Fibroblast of skin of left biceps (primary cell): ENCODE data around the gene WDR70.
"Not testable (repeated sequence)": the region's sequence is repeated elsewhere in the genome, so short reads cannot be mapped to it uniquely, and the experiment has no call there.

ENCODE experiments used
- DNase-seq, 2 experiments: peaks; one replicate each; pipeline ENCODE4 v3.0.0-alpha.2; 2013; ENCODE audit warnings: low read depth in 2 of 2

Gene WDR70

DNA sequence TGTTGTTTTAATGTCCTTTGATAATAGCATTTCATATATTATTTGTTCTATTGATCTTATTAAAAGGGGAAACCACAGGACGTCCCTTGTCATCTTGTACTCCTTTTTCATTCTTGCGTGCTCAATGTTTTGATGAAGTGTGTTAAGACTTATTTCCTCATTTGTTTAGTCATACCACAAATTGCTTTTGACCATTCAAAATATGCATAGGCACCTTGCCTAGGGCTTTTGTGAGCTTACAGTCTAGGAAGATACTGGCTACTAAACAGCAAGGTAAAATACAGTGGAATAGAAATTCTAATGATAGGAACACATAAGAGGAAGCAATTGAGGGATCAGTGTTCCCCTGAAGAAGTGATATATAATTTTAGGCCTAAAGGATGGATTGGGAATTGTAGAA is 190.3 kb downstream of the WDR70 start:
- no peak for DNase-seq

DNA sequence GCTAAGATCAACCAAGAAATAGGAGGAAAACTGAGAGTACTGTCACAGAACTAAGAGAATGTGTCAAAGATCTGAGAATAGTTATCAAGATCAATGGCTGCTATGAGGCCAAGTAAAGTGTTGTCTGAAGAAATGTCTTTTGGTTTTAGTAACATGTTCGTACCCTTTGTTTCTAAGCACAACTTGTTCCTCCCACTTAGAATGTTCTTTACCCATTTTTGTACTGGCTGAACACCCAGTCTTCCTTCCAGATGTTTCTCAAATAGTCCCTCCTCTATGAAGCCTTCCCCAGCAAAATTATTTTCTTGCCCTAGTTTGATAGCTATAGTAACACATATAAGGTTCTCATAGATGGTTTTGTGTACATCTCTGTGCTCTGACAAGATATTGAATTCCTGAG is 191.5 kb downstream of the WDR70 start:
- no peak for DNase-seq

DNA sequence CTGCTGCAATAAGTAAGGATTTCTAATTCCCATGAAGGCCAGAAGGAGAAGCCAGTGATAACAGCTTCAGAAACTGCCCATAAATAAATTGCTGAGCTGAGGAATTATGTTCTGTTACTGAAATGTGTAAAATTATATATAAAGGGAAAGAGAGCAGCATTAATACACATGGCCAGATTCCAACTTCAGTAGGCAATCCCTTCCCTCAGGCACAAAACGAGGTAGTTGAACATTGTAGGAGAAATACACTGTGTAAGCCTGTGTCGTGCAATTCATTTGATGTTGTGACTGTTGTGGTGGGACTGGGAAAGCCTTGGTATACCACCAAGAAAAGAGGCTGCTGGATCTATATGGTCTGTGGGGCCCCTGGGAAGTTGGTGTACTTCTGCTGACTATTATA is 192.9 kb downstream of the WDR70 start:
- DNase-seq, result no peak

DNA sequence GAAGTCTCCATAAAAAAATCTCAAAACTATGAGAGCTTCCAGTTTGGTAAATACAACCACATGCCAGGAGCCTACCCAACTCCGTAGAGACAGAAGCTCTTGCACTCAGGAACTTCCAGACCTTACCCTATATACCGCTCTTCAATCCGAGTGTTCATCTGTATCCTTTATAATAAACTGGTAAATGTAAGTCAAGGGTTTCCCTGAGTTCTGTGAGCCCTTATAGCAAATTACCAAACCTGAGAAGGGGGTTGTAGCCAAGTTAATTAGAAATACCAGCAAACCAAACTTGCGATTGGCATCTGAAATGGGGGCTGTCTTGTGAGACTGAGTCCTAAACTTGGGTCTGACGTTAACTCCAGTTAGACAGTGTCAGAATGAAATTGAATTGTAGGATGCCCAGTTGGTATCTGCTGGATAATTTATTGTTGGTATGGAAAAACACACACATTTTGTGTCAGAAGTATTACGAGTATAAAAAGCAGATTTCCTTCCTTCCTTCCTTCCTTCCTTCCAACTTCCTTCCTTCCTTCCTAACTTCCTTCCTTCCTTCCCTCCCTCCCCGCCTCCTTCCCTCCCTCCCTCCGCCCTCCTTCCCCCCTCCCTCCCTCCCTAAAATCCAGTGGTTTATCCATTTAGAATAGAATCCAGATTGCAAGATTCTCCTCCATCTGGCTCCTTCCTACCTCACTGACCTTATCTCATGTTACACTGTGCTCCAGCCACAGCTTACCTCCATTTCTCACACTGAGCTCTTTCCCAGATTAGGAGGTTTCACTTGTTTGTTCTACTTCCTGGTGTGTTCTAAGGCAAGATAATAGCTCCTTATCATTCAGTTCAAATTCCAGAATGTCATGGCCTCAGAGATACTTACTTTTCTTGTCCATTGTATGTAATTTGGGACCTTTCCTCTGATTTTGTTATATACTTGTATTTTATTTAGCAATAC is 196.7 kb downstream of the WDR70 start:
- DNase-seq, result no peak

DNA sequence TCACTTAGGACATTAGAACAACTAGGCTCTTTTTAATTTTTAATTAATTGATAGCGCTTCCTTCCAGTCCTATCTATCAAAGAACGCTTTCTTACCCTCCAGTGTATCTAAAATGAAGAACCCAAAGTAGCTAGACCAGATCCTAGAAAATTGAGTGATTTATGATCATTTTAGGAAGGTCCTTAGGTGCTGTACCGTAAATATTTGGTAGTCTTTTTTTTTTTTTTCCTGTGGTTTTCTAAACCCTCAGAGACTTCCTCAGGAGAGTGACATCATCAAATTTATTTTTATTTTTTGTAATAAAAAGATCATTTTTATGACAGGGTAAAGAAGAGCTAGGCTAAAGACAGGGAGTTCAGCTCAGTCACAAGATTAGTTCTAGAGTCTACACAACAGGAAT is 197.4 kb downstream of the WDR70 start:
- DNase-seq, result no peak

DNA sequence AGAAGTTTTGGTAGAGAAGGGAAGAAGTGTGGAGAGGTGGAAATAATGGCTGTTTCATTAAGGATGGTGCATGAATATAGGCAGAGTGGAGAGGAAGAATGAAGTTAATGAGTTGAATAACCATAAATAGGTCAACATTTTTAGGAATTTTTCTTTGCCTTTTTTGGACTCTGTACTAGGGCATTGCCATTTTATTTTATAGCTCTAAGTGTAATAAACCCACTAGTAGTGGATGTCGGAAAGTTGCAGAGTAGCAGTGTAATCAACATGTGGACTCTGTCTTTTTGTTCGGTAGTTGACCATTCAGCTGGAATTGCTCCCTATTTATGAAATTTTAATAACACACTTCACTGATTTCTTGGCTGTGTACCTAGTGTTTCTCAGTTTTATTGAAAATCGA is 199.1 kb downstream of the WDR70 start:
- no peak for DNase-seq

DNA sequence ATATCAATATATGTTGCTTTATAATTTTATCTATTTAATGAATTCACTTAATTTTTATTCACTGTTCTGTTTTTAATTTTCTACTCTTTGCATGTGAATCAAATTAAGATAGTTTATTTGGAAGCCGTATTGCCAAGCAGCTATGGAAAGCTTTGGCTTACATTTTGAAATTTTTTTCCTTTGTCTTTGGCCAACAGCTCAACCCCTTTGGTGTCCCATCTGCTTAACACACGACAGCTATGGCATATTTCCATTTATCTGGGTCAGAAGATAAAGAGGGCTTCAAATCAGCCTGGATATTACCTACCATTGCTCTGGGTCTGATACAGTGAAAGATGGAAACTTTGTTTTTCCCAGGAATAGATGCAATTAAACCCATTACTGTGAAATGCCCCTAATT is 201.0 kb downstream of the WDR70 start:
- DNase-seq, result no peak

DNA sequence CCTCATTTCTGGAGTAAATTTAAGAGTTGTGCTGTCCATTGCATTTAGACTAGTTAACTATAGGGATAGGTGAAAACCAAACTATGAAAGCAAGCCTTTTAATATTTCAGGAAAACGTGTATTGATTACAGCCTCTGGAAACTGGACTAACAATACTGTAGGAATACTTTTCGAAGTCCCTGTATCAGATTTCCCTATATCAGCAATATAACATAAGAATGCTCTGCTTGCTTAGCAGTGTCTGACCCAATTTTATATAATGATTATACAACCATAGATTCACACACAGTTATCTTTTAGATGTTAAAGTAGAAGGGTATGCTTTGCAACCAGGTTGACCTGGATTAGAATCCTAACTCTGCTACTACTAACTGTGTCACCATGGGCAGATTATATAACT is 203.1 kb downstream of the WDR70 start:
- no peak for DNase-seq

DNA sequence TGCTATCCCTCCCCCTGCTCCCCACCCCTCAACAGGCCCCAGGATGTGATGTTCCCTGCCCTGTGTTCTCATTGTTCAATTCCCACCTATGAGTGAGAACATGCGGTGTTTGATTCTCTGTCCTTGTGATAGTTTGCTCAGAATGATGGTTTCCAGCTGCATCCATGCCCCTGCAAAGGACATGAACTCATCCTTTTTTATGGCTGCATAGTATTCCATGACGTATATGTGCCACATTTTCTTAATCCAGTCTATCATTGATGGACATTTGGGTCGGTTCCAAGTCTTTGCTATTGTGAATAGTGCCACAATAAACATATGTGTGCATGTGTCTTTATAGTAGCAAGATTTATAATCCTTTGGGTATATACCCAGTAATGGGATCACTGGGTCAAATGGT is 214.2 kb downstream of the WDR70 start:
- not testable (repeated sequence) for DNase-seq

DNA sequence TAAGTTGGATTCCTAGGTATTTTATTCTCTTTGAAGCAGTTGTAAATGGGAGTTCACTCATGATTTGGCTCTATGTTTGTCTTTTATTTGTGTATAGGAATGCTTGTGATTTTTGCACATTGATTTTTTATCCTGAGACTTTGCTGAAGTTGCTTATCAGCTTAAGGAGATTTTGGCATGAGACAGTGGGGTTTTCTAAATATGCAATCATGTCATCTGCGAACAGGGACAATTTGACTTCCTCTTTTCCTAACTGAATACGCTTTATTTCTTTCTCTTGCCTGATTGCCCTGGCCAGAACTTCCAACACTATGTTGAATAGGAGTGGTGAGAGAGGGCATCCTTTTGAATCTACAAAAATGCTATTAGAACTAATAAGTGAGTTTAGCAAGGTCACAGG is 215.7 kb downstream of the WDR70 start:
- DNase-seq, result not testable (repeated sequence)

DNA sequence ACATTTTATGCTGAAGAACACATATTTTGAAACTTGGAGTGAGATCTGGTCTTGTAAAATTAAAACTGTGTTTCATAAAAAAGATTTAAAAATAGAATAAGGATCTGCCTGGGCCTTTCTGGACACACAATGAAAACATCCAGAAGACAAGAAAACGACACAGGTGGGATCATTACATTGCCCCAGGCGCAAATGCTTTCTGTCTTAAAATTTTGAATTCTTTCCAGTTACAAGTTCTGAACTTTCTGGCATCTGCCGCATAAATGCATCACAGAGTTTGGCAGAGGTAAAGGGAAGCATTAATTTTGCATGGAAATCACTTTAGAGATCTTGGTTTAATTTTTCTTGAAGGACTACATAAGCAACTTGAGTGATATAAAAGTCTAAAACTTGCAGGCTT is 219.6 kb downstream of the WDR70 start:
- no peak for DNase-seq

DNA sequence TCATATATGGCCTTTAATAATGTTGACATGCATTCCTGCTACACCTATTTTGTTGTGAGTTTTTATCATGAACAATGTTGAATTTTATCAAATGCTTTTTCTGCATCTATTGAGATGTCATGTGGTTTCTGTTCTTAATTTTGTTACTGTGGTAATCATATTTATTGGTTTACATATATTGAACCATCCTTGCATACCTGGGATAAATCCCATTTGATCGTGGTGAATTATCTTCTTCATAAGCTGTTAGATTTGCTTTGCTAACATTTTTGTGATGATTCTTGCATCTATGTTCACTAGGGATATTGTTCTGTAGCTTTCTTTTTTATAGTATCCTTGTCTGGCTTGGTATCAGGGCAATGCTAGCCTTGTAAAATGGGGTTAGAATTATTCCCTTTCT is 222.0 kb downstream of the WDR70 start:
- no peak for DNase-seq

DNA sequence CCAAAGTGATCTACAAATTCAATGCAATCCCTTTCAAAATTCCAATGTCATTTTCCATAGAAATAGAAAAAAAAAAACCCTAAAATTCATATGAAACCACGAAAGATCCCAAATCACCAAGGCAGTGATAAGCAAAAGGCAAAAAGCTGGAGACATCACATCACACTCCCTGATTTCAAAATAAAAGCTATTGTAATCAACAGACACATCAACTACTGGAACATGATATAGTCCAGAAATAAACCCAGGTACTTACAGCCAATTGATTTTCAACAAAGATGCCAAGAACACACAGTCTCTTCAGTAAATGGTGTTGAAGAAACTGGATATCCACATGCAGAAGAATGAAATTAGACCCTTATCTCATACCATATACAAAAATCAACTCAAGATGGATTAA is 224.0 kb downstream of the WDR70 start:
- no peak for DNase-seq

DNA sequence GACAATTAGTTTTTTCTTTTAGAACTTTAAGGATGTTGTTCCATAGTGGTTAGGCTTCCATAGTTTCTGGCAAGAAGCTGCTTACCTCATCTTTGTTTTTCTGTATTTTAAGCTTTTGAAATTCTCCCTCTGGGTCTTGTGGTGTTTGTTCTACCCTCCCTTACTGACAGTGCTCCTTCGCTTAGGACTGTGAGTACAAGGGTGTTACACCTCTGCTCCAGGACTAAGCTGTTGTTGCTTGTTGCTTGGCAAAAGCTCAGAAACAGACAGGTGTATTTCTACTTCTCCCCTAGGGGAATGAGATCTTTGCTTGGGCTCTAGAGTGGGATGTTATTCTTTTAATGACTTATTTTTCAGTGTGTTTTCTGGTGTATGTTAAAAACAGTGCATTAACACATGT is 225.2 kb downstream of the WDR70 start:
- no peak for DNase-seq

DNA sequence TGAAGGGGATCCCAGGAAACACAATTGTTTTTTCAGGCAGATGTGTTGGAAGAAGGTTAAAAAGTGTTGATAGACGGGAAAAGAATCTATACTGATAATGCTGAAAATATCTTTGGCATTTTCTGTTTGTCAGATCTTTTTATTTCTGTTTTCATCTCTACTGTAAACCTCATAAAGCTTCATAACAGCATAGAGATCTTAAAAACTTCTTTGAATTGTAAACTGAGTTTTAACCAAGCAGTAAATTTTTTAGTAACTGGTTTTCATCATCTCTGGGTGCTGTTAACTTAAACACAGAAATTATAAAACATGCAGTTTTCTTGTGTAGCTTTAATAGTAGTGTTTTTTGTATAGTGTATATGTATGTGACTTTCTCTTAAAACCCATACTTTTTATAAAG is 227.0 kb downstream of the WDR70 start:
- no peak for DNase-seq

DNA sequence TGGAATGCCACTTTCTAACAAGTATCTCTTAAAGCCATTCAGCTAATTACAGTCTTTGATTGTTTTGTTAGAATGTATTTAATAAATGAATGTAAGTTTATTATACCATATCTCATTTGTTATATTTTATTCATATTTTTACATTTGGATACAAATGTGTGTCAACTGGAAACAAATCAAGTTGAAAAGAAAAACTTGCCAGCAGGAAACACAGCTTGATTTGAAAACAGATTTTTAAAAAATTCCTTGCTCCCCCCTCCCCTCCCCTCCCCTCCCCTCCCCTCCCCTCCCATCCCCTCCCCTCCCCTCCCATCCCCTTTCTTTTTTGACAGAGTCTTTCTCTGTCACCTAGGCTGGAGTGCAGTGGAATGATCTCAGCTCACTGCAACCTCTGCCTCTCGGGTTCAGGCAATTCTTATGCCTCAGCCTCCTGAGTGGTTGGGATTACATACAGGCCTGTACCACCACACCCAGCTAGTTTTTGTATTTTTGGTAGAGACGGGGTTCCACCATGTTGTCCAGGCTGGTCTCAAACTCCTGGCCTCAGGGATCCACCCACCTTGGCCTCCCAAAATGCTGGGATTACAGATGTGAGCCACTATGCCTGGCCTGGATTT is 227.6 kb downstream of the WDR70 start:
- no peak for DNase-seq

DNA sequence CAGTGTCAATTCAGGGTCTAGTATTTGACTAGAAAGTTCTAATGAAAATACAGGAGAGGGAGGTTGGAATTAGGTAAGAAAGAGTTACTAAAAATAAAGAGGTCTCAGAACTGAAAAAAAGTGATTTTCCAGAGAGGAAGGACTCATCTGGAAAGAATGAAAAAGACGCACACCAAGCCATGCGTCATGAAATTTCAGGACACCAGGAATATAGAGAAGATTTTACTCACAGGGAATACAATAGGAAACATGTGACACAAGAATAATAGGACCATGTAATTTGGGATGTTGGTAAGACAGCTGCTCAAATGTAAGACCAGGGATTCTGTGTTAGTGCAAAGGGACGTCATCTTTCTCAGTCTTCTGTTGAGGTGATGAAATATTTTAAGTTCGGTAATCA is 236.1 kb downstream of the WDR70 start:
- DNase-seq, result peak; percentile 80 to 81

DNA sequence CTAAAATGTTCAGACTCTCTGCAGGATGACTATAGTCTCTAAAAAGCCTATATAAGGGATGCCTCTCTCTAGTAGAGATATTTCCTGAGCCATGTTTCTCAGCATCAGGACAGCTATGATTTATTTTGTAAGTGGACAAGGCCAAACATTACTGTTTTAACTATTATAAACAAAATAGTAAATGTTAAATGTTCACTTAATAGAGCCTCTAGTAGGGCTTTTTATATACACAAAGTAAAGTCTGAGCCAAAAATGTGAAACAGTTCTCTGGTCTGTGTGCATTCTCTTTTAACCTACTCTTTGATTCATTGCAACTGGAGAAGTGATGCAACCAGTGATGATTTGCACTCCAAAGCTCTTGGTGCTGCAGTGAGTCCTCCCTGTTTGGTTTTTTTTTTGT is 240.2 kb downstream of the WDR70 start:
- peak; percentile 44 to 47 for DNase-seq

DNA sequence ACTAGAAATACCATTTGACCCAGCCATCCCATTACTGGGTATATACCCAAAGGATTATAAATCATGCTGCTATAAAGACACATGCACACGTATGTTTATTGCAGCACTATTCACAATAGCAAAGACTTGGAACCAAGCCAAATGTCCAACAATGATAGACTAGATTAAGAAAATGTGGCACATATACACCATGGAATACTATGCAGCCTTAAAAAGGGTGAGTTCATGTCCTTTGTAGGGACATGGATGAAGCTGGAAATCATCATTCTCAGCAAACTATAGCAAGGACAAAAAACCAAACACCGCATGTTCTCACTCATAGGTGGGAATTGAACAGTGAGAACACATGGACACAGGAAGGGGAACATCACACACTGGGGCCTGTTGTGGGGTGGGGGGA is 243.2 kb downstream of the WDR70 start:
- DNase-seq, result not testable (repeated sequence)

DNA sequence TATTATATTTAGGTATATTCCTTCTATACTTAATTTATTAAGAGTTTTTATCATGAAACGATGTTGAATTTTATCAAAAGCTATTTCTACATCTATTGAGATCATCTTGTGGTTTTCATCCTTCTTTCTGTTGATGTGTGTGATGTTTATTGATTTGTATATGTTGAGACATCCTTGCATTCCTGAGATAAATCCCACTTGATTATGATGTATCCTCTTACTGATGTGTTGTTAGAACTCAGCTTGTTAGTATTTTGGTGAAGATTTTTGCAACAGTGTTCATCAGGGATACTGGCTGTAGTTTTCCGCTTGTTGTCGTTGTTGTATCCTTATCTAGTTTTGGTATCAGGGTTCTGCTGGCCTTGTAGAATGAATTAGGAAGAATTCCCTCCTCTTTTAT is 247.1 kb downstream of the WDR70 start:
- no peak for DNase-seq

DNA sequence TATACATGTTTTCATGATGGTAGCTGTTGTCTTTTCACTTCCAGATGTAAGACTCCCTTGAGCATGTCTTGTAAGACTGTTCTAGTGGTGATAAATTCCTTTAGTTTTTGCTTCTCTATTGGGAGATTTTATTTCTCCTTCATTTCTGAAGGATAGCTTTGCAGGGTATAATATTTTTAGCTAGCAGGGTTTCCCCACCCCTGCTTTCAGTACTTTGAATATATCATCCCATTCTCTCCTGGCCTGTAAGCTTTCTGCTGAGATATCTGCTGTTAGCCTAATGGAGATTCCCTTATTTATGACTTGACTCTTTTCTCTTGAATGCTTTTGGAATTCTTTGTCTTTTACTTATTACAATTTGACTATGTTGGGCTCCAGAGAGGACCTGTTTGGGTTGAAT is 249.8 kb downstream of the WDR70 start:
- DNase-seq, result no peak

DNA sequence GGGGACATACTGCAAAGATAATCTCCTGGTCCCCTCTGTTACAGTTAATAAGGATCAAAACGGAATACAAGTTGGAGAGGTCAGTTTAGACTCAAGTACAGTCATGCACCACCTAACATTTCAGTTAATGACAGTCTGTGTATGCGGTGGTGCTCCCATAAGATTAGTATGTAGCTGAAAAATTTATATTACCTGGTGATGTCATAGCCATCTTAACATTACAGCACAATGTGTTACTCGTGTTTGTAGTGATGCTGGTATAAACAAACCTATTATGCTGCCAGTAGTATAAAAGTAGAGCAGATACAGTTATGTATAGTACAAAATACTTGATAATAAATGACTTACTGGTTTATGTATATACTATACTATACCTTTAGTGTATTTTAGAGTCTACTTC is 252.8 kb downstream of the WDR70 start:
- DNase-seq, result no peak

DNA sequence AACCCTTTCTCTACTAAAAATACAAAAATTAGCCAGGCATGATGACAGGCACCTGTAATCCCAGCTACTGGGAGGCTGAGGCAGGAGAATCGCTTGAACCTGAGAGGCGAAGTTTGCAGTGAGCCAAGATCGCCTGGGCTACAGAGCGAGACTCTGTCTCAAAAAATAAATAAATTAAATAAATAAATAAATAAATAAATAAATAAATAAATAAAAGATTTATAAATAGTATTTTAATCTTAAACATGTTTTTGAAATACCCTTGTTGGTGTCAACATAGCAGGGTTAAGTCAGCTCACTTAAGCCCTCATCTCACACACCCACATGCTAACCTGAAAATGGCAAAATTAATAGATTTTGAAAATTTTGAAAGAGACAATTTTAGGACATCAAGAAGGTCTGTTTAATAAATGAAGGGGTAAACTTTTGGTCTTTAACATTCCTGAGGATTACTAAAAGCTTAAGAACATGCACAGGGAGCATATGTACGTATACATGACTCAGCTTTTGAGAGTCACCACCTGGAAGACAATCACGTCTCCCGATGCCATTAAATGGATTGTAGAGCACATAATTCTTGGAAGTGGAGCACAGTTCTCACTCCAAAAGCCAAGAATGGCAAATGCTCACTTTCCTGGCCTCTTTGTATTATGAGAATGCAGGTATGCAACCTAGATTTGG is 258.2 kb downstream of the WDR70 start:
- no peak for DNase-seq
